Activated naive CD4-positive, alpha-beta T cell treated with anti-CD3 and anti-CD28 coated beads, Interleukin-2, amount 50 U/mL, for 72 hours (primary cell): ENCODE data around the gene SIK2. TPM values are rescaled to one million over a fixed set of nuclear protein-coding genes. Genes with fewer than 3 reads are reported as not detected.
"Not testable (repeated sequence)": the region's sequence is repeated elsewhere in the genome, so short reads cannot be mapped to it uniquely, and the experiment has no call there.

Experiments used
- ATAC-seq, 2 donors: fragments of 150-1000 bp; cut with Tn5 transposase; 2 replicates each; pipeline ENCODE4 v1.10.0; 2021; ENCODE audit warnings: mild to moderate bottlenecking in 2 of 2, moderate library complexity in 2 of 2
- DNase-seq, 2 donors: peaks; one replicate each; pipeline ENCODE4 v3.0.0; 2021 to 2022; ENCODE audit warnings: low spot score in 2 of 2
- H3K27ac Mint-ChIP-seq, 2 donors: one replicate each; pipeline ENCODE4 v1.8.0; 2022; ENCODE audit warnings: mild to moderate bottlenecking in 2 of 2, mixed read lengths in 2 of 2
- H3K36me3 Mint-ChIP-seq, 2 donors: one replicate each; pipeline ENCODE4 v1.8.0; 2022; ENCODE audit warnings: mixed read lengths in 2 of 2
- H3K9me3 Mint-ChIP-seq, 2 donors: one replicate each; pipeline ENCODE4 v1.8.0; 2022; ENCODE audit warnings: mixed read lengths in 2 of 2
- total RNA-seq, 2 donors: library from RNA; stranded (reverse); gene quantifications; one replicate each; pipeline ENCODE4 v1.2.3, GENCODE V29; 2022

The SIK2 gene
- total RNA-seq, 2 donors from 2014 or later, result 2.9 to 6.1 TPM

DNA sequence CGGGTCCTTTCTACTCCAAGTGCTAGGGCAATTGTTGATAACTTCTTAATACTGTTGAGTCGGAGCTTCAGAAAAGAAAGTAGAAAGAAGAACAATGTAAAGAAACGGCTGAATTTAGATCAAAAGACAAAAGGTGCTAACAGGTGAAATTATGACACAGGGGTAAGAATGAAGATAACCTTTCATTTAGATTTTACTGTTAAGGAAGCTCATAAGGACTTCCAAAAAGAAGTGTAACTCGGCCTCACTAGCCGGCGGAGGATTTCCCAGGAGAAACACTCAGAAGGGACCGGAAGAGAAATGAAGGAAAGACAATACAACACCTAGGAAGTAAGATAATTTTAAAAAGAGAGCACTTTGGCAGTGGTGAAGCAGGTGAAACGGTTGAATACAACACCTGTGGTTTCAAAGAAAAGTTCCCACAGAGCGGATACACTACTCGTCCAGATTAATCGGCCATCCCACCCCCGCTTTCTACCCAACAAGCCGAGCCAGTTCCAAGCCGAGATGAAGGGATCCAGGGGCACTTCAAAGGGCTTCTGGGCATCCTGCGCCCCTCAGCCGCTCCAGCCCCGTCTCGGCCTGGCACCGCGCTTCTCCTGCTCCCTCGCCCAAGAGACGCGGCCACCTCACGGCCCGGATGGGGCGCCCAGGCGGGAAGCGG is 163.2 kb downstream of the SIK2 start:
- no peak for ATAC-seq

DNA sequence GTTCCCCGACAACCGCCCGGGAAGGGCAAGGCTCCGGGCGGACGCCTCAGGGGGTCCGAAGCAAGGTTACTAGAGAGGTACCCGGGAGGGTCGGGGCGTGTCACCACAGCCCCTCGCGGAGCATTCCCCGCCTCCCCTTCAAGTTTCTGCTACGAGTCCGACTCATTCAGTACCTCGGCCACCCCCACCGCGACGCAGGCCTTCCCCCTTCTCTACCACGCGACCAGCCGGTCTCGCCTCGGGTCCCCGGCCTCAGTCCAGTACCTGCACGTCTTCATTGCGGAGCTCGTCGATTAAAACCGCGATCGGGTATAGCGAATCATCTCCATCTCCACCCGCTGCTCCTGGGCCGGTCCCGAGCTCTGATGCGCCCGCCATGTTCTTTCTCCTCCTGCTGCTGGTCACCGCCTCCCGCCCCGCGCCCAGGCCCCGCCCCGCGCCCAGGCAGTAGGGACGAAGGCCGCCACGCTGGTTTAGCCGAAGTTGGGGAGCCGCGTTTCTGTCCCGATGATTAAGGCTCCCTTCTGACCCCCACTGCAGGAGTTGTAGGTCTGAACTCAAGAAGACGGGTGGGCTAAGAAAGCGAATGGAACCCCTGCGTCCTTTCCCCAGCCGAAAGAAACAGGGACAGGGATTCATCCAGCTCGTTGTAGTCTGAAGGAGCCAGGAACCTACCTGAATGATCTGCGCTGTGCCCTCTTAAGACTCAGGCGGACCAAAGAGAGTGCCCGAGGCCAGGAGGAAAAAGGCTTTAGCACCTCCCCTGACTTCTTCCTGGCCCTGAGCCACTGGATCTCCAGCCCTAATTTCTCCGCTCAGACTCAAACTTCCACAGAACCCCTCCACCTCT is 164.0 kb downstream of the SIK2 start, which contains the start of gene PPP2R1B:
TSS of gene PPP2R1B (minus strand) at position 406 of the 850 bp plus-strand sequence. CDS start at position 378, 28 bp downstream.
- Mint-ChIP-seq H3K36me3 (peaks cover 24 to 28% of the 10 kb centered on the region in 2 donors), H3K9me3 (no peaks in the 10 kb centered on the region), H3K27ac (peak within 1 kb of the TSS; percentile 92 to 99)
- ATAC-seq (peak; percentile 96), DNase-seq (peak; percentile 75 to 83)

More for the DNA sequence above, 163.2 kb downstream of the SIK2 start:
- H3K9me3 Mint-ChIP-seq, result no peaks in the 10 kb centered on the region
- DNase-seq, result peak in 1 of 2 donors; percentile 59
- H3K36me3 Mint-ChIP-seq, result peaks cover 24 to 28% of the 10 kb centered on the region in 2 donors
- H3K27ac Mint-ChIP-seq, result peak overlapping the region; percentile 92 to 99

DNA sequence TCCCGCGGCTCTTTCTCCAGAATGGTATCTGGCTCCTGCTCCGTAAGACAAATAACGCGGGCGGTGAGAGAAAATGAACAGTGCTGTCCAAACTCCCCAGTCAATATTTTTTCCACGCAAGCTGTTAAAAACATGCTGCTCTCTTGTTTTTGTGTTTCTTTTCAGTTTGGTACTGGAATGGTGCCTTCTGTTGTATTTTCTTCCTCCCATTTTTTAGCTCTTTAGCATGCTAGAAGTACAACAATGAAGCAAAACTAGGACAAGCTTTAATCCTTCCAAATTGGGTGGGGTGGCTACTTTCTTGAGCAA is 164.5 kb downstream of the SIK2 start:
- H3K36me3 Mint-ChIP-seq, result peaks cover 24 to 28% of the 10 kb centered on the region in 2 donors
- no peak for DNase-seq
- peak; percentile 2 to 13 for ATAC-seq
- no peaks in the 10 kb centered on the region for H3K9me3 Mint-ChIP-seq
- peak overlapping the region; percentile 92 to 99 for H3K27ac Mint-ChIP-seq

DNA sequence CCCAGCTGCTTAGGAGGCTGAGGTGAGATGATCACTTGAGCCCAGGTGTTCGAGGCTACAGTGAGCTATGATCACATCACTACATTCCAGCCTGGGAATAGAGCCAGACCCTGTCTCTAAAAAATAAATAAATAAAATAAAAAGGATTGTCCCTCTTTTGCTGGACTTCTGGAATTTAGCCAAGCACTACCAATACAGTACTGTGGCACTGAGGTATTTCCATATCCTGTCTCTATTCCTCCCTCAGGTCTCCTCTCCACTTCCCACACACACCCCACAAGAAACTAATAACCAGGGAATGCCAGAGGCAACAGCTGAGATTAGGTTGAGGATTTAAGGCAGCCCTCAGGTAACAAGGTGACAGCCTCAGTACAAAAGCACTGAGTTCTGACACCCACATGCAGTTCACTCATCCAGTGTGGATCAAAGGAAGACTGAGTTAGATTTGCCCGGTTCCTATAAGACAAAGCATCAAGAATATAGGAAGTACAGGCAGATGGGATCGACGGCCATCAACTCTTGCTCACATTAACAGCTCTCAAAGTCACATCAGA is 168.4 kb downstream of the SIK2 start:
- DNase-seq, result no peak
- no peak for ATAC-seq
- Mint-ChIP-seq H3K36me3 (peaks cover 0 to 7% of the 10 kb centered on the region in 2 donors), H3K27ac (no peak overlapping the region), H3K9me3 (no peaks in the 10 kb centered on the region)

DNA sequence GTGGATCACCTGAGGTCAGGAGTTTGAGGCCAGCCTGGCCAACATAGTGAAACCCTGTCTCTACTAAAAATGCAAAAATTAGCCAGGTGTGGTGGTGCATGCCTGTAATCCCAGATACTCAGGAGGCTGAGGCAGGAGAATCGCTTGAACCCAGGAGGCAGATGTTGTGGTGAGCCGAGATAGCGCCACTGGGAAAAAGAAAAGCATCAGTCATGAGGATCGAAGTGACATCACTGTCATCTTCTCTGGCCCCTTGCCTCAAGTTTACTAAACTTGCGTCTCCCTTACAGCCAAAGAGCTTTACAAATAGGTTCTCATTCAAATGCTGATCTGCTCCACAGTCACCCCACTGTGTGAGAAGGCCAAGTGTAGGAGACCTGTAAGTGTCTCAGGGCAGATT is 169.0 kb downstream of the SIK2 start:
- not testable (repeated sequence) for H3K9me3 Mint-ChIP-seq

DNA sequence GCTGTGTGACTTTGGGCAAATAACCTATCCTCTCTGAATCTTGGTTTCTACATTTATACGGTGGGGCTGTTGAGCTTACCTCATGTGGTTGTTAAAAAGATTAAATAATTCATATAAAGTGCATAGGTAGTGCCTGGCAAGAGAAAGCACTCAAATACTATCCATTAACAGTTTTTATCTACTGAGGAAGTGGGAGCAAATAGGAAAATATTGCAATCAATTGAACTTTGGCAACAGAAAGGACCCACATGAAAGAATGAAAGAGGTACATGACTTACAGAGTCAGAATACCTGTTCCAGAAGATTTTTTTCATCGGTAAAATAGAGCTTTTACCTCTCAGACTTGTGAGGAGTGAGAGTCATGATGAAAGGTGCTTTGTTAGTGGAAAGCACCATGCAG is 170.3 kb downstream of the SIK2 start:
- H3K27ac Mint-ChIP-seq, result no peak overlapping the region
- H3K9me3 Mint-ChIP-seq, result no peaks in the 10 kb centered on the region
- no peak for DNase-seq
- ATAC-seq, result no peak
- no peaks in the 10 kb centered on the region for H3K36me3 Mint-ChIP-seq

More for the DNA sequence above, 169.0 kb downstream of the SIK2 start:
- not testable (repeated sequence) for H3K36me3 Mint-ChIP-seq, H3K27ac Mint-ChIP-seq, DNase-seq, ATAC-seq

DNA sequence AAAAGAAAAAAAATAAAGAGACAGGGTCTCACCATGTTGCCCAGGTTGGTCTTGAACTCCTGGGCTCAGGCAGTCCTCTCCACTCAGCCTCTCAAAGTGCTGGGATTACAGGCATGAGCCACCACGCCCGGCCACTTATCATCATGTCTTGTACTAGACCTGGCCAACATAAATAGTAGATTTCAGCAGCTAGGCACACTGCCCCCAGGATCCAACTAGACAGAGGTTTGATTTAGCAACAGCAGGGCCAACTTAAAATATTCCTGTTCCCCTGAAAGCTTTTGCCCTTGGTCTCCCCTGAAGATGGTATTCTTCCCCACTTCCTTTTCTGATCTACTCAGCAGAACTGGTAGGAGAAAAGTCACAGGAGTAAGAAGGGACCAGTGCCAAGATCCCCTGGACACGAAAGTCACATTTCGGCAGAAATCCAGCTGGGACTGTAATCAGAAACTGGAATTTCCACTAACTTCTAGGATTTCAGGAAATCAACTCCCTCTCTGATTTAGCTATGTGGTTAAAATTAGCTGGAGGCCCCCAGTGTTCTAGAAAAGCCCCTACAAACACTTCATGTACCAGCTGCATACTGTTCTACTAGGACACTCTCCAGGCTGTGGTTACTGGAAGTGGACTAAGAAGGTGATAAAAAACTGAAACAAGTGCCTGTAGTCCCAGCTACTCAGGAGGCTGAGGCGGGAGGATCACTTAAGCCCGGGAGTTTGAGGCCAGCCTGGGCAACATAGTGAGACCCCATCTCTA is 172.9 kb downstream of the SIK2 start:
- no peak overlapping the region for H3K27ac Mint-ChIP-seq
- no peak for ATAC-seq
- H3K9me3 Mint-ChIP-seq, result no peaks in the 10 kb centered on the region
- DNase-seq, result no peak
- no peaks in the 10 kb centered on the region for H3K36me3 Mint-ChIP-seq

DNA sequence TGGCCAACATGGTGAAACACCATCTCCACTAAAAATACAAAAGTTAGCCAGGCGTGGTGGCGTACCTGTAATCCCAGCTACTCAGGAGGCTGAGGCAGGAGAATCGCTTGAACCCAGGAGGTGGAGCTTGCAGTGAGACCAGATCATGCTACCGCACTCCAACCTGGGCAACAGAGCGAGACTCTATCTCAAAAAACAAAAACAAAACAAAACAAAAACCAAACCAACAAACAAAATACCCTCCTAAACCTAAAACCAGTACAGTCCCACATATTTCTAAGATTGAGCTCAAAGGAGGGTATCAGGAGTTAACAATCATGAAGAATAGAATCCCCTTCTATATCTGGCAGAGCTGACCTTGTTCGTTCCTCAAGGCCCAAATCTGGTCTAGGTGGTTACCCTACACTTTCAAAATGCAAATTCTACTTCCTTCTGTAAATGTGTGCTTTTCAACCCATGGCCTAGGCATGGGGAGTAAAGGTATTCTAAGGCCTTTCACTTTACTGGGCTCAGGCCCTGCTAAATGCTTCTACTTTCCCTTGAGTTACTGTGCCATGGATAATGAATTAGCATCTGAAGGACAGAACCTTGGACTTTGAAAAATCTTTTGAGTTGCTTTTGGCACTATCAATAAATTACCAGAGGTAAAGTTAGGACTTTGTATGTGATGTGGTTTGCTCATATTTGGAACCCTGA is 174.3 kb downstream of the SIK2 start:
- no peak for DNase-seq
- H3K36me3 Mint-ChIP-seq, result no peaks in the 10 kb centered on the region
- H3K9me3 Mint-ChIP-seq, result no peaks in the 10 kb centered on the region
- H3K27ac Mint-ChIP-seq, result no peak overlapping the region
- no peak for ATAC-seq

DNA sequence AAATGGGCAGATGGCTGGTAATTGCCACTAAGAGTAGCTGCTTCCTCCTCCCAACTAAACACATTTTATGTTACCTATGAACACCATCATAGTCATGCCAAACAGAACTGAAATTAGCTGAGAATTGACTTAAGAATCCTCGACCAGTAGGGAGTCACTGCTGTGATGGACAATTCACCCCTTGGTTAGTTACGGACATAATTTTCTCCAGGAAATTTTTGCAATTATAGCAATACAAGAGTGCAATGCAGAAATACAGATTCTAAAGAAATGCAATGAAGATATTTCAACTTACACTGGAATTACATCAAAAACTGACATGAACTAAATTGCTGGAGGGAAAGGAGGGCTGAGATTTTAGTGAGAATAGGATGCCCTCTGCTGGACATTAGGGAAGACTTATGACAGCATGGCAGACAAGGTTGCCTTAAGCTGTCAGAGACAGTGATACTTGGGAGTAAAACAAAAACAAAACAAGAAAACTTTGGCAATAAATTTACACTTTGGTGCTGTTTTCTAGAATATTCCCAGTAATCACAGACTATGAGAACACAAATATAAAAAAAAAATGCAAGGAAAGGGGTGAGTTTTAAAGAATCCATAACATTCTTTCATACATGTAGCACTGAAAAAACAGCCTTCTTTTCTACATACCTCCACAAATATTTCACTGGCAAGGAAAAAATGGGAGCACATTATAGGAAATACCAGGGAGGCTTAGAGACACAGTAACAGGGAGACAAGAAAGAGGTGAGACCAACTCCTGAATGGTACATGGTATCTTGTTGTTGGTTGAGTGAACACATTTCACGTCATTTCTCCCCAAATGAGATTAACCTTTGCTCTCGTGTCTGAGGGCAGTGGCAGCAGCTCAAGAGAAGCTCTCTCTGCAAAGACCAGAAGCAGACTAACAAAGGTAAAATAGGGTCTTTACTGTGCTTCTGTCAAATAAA is 175.1 kb downstream of the SIK2 start:
- H3K36me3 Mint-ChIP-seq, result no peaks in the 10 kb centered on the region
- ATAC-seq, result peak; percentile 89 to 91
- DNase-seq, result no peak
- H3K27ac Mint-ChIP-seq, result no peak overlapping the region
- H3K9me3 Mint-ChIP-seq, result no peaks in the 10 kb centered on the region

DNA sequence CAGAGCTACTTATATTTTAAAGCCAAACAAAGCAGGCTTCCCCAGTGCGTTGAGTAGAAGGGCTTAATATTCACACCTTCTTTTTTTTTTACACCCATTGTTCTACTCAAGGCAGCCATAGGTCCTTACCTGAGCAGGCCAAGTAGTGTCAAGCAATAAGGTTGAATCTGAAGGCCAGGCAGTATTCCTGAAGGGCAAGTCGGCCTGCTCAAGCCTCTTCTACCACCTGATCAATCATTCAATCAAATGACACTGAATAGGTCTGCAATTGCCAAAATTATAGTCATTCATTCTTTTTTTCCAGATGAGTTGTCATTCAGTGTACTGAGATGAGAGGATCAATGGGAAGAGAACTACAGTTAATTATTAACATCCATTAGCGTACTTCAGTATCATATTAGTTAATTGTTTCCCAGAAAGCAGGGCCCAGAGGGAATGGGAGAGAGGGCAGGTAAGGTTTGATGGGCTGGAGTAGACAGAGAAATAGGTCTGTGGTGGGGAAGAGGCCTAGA is 175.9 kb downstream of the SIK2 start:
- ATAC-seq (no peak), DNase-seq (no peak)

DNA sequence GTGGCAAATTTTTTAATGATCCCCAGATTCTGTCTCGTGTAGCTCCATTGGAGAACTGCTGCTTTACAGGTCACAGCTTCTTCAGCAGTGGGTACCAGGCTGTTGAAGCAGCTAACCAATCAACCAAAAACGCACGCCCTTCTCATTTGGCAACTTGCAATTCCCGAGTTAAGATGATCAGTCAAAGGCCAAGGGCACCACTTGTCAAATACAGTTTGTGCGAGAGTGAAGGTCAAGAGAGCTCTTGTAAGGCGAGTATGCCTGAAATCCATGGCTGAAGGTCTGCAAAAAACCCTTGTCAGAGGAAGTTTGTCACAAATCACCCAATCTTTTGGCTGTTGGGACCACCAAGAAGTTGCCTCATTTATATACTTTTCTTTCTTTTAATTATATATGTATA is 176.9 kb downstream of the SIK2 start:
- no peak for DNase-seq
- Mint-ChIP-seq H3K9me3 (no peaks in the 10 kb centered on the region), H3K27ac (no peak overlapping the region), H3K36me3 (no peaks in the 10 kb centered on the region)
- ATAC-seq, result no peak

More for the DNA sequence above, 175.9 kb downstream of the SIK2 start:
- Mint-ChIP-seq H3K9me3 (no peaks in the 10 kb centered on the region), H3K36me3 (no peaks in the 10 kb centered on the region), H3K27ac (peak overlapping the region in 1 of 2 donors; percentile 1)

Other genes starting within 250 kb of the SIK2 start
- gene POU2AF1, start 223.2 kb upstream of the SIK2 start, total RNA-seq, result 10 to 100 TPM in 1 of 2 donors, 1 to 10 TPM in 1; 3.2 to 11.0 TPM
- under 1 TPM in 1 of 2 donors, not detected in 1; 0.23 TPM for gene BTG4, start 90.1 kb upstream of the SIK2 start, total RNA-seq
- gene HOATZ, start 87.7 kb upstream of the SIK2 start, total RNA-seq, result not detected
- gene LAYN, start 61.7 kb upstream of the SIK2 start, total RNA-seq, result 1 to 10 TPM; 6.3 to 8.6 TPM
- 10 to 100 TPM; 53.9 to 57.3 TPM for gene PPP2R1B, start 163.9 kb downstream of the SIK2 start, total RNA-seq